ENCODE results near the gene RAVER2.
"Not testable (repeated sequence)": the region's sequence is repeated elsewhere in the genome, so short reads cannot be mapped to it uniquely, and the experiment has no call there.

Gene RAVER2

GRCh38 chr1:64811131-64811530 is 66.3 kb downstream of the RAVER2 start:
- DNase-seq (ENCODE audit: low read depth in 2 of 2), result peak; percentile 48 to 56

- DNase-seq (ENCODE audit: low read depth in 2 of 2), result no peak
Observed at GRCh38 chr1:64814427-64814826, 69.6 kb downstream of the RAVER2 start.

GRCh38 chr1:64817364-64817763 is 72.5 kb downstream of the RAVER2 start:
- not testable (repeated sequence) for DNase-seq (ENCODE audit: low read depth in 2 of 2)

- not testable (repeated sequence) for DNase-seq (ENCODE audit: low read depth in 2 of 2)
Observed at GRCh38 chr1:64820572-64820971, 75.7 kb downstream of the RAVER2 start.

GRCh38 chr1:64822621-64823020 is 77.7 kb downstream of the RAVER2 start:
- no peak for DNase-seq (ENCODE audit: low read depth in 2 of 2)

- peak; percentile 58 to 67 for DNase-seq (ENCODE audit: low read depth in 2 of 2)
Observed at GRCh38 chr1:64823691-64824476, 79.0 kb downstream of the RAVER2 start.

GRCh38 chr1:64826991-64827390 is 82.1 kb downstream of the RAVER2 start:
- DNase-seq (ENCODE audit: low read depth in 2 of 2), result no peak

GRCh38 chr1:64828829-64829228 is 84.0 kb downstream of the RAVER2 start:
- no peak for DNase-seq (ENCODE audit: low read depth in 2 of 2)

GRCh38 chr1:64829411-64830029 is 84.6 kb downstream of the RAVER2 start:
- DNase-seq (ENCODE audit: low read depth in 2 of 2), result no peak

- DNase-seq (ENCODE audit: low read depth in 2 of 2), result no peak
Observed at GRCh38 chr1:64830030-64830651, 85.3 kb downstream of the RAVER2 start.

- no peak for DNase-seq (ENCODE audit: low read depth in 2 of 2)
Observed at GRCh38 chr1:64834734-64835133, 89.9 kb downstream of the RAVER2 start.

GRCh38 chr1:64836802-64837201 is 91.9 kb downstream of the RAVER2 start:
- DNase-seq (ENCODE audit: low read depth in 2 of 2), result no peak

- DNase-seq (ENCODE audit: low read depth in 2 of 2), result no peak
Observed at GRCh38 chr1:64838486-64838885, 93.6 kb downstream of the RAVER2 start.

GRCh38 chr1:64839261-64839660 is 94.4 kb downstream of the RAVER2 start:
- DNase-seq (ENCODE audit: low read depth in 2 of 2), result no peak

- no peak for DNase-seq (ENCODE audit: low read depth in 2 of 2)
Observed at GRCh38 chr1:64839732-64840405, 95.0 kb downstream of the RAVER2 start.

GRCh38 chr1:64841330-64842065 is 96.6 kb downstream of the RAVER2 start:
- no peak for DNase-seq (ENCODE audit: low read depth in 2 of 2)

- DNase-seq (ENCODE audit: low read depth in 2 of 2), result no peak
Observed at GRCh38 chr1:64842224-64842623, 97.3 kb downstream of the RAVER2 start.

- no peak for DNase-seq (ENCODE audit: low read depth in 2 of 2)
Observed at GRCh38 chr1:64843675-64844074, 98.8 kb downstream of the RAVER2 start.

- no peak for DNase-seq (ENCODE audit: low read depth in 2 of 2)
Observed at GRCh38 chr1:64844175-64844574, 99.3 kb downstream of the RAVER2 start.

- no peak for DNase-seq (ENCODE audit: low read depth in 2 of 2)
Observed at GRCh38 chr1:64844609-64845008, 99.7 kb downstream of the RAVER2 start.

- DNase-seq (ENCODE audit: low read depth in 2 of 2), result no peak
Observed at GRCh38 chr1:64845831-64846425, 101.1 kb downstream of the RAVER2 start.
